Stomach smooth muscle (tissue), 2 donors: Measurements from ENCODE around the gene CMIP.
A peak's percentile ranks its signal among the peaks of the same experiment; 100 is the strongest.

Experiments
- H3K27ac ChIP-seq: one replicate; pipeline ENCODE4 v1.7.0; 2013; ENCODE audit warnings: mild to moderate bottlenecking, low read length, inconsistent platforms
- H3K27me3 ChIP-seq, 2 donors: one replicate each; pipeline ENCODE4 v1.7.0; 2013; ENCODE audit warnings: low read length in 2 of 2; ENCODE audit not compliant: insufficient read depth in 2 of 2, control insufficient read depth in 1 of 2
- H3K36me3 ChIP-seq, 2 donors: one replicate each; pipeline ENCODE4 v1.7.0; 2013; ENCODE audit warnings: low read length in 2 of 2; ENCODE audit not compliant: control insufficient read depth in 2 of 2, insufficient read depth in 2 of 2
- H3K4me1 ChIP-seq: one replicate; pipeline ENCODE4 v1.7.0; 2013; ENCODE audit warnings: low read length; ENCODE audit not compliant: control insufficient read depth, insufficient read depth
- H3K4me3 ChIP-seq, 2 donors: one replicate each; pipeline ENCODE4 v1.7.0; 2013; ENCODE audit warnings: low read length in 2 of 2
- H3K9ac ChIP-seq, 2 donors: one replicate each; pipeline ENCODE4 v1.7.0; 2013; ENCODE audit warnings: low read length in 2 of 2, mild to moderate bottlenecking in 1 of 2
- H3K9me3 ChIP-seq, 2 donors: one replicate each; pipeline ENCODE4 v1.7.0; 2013; ENCODE audit warnings: low read length in 2 of 2; ENCODE audit not compliant: control insufficient read depth in 2 of 2
- donor health status: healthy.
- donor health status: Pancreatic carcinoma.

CMIP gene

GRCh38 chr16:81586977-81587625 lies 142.5 kb downstream of the CMIP start:
- H3K27ac ChIP-seq = no peak overlapping the region
- H3K9me3 ChIP-seq = no peaks in the 10 kb centered on the region
- no peaks in the 10 kb centered on the region for H3K27me3 ChIP-seq
- H3K4me3 ChIP-seq = no peak overlapping the region
- no peaks in the 10 kb centered on the region for H3K36me3 ChIP-seq
- H3K9ac ChIP-seq = no peak overlapping the region
- H3K4me1 ChIP-seq = peaks cover 15% of the 10 kb centered on the region

- no peaks in the 10 kb centered on the region for H3K9me3 ChIP-seq
- peak overlapping the region; percentile 11 for H3K27ac ChIP-seq
- no peak overlapping the region for H3K4me3 ChIP-seq
- no peaks in the 10 kb centered on the region for H3K36me3 ChIP-seq
- peaks cover 21% of the 10 kb centered on the region for H3K4me1 ChIP-seq
- H3K27me3 ChIP-seq = no peaks in the 10 kb centered on the region
- H3K9ac ChIP-seq = no peak overlapping the region
Measured at GRCh38 chr16:81587626-81588160, 143.1 kb downstream of the CMIP start.

- H3K9ac ChIP-seq = no peak overlapping the region
- no peaks in the 10 kb centered on the region for H3K36me3 ChIP-seq
- H3K27me3 ChIP-seq = no peaks in the 10 kb centered on the region
- H3K27ac ChIP-seq = peak overlapping the region; percentile 11
- H3K9me3 ChIP-seq = no peaks in the 10 kb centered on the region
- H3K4me3 ChIP-seq = no peak overlapping the region
- H3K4me1 ChIP-seq = peaks cover 29% of the 10 kb centered on the region
Measured at GRCh38 chr16:81588326-81589081, 143.9 kb downstream of the CMIP start.

GRCh38 chr16:81589975-81590650 lies 145.5 kb downstream of the CMIP start:
- Histone ChIP-seq H3K36me3 (no peaks in the 10 kb centered on the region), H3K9ac (no peak overlapping the region), H3K4me1 (peaks cover 28% of the 10 kb centered on the region), H3K9me3 (no peaks in the 10 kb centered on the region), H3K27me3 (no peaks in the 10 kb centered on the region), H3K4me3 (no peak overlapping the region), H3K27ac (no peak overlapping the region)

GRCh38 chr16:81590714-81591544 lies 146.3 kb downstream of the CMIP start:
- H3K9me3 ChIP-seq = no peaks in the 10 kb centered on the region
- no peak overlapping the region for H3K27ac ChIP-seq
- H3K4me3 ChIP-seq = no peak overlapping the region
- H3K9ac ChIP-seq = no peak overlapping the region
- peaks cover 28% of the 10 kb centered on the region for H3K4me1 ChIP-seq
- H3K27me3 ChIP-seq = no peaks in the 10 kb centered on the region
- H3K36me3 ChIP-seq = no peaks in the 10 kb centered on the region

GRCh38 chr16:81591545-81591870 lies 146.9 kb downstream of the CMIP start:
- Histone ChIP-seq H3K9me3 (no peaks in the 10 kb centered on the region), H3K27me3 (no peaks in the 10 kb centered on the region), H3K9ac (no peak overlapping the region), H3K36me3 (no peaks in the 10 kb centered on the region), H3K27ac (no peak overlapping the region), H3K4me3 (no peak overlapping the region), H3K4me1 (peaks cover 28% of the 10 kb centered on the region)

GRCh38 chr16:81592353-81592866 lies 147.8 kb downstream of the CMIP start:
- Histone ChIP-seq H3K9me3 (no peaks in the 10 kb centered on the region), H3K9ac (no peak overlapping the region), H3K27me3 (no peaks in the 10 kb centered on the region), H3K4me3 (peak overlapping the region in 1 of 2 donors; percentile 65), H3K4me1 (peaks cover 28% of the 10 kb centered on the region), H3K27ac (peak overlapping the region; percentile 81), H3K36me3 (no peaks in the 10 kb centered on the region)

- H3K9me3 ChIP-seq = no peaks in the 10 kb centered on the region
- H3K27ac ChIP-seq = peak overlapping the region; percentile 81
- peak overlapping the region in 1 of 2 donors; percentile 36 for H3K9ac ChIP-seq
- H3K36me3 ChIP-seq = no peaks in the 10 kb centered on the region
- peak overlapping the region in 1 of 2 donors; percentile 65 for H3K4me3 ChIP-seq
- no peaks in the 10 kb centered on the region for H3K27me3 ChIP-seq
- H3K4me1 ChIP-seq = peaks cover 28% of the 10 kb centered on the region
Measured at GRCh38 chr16:81593481-81593880, 148.9 kb downstream of the CMIP start.

- H3K36me3 ChIP-seq = no peaks in the 10 kb centered on the region
- peaks cover 33% of the 10 kb centered on the region for H3K4me1 ChIP-seq
- H3K9me3 ChIP-seq = no peaks in the 10 kb centered on the region
- no peak overlapping the region for H3K9ac ChIP-seq
- H3K4me3 ChIP-seq = no peak overlapping the region
- no peaks in the 10 kb centered on the region for H3K27me3 ChIP-seq
- H3K27ac ChIP-seq = no peak overlapping the region
Measured at GRCh38 chr16:81595629-81596292, 151.2 kb downstream of the CMIP start.
